ENCODE measurements around the gene UPK2. TPM values are rescaled to one million over a fixed set of nuclear protein-coding genes. Genes with fewer than 3 reads are reported as not detected.

Gene UPK2
- total and polyA plus RNA-seq, 10 of the 15 experiments (the other 5 are each of a cell fraction or from before 2014, with no cell fraction given) = 0.07 to 1.0 (median 0.31) TPM; not detected in 7

- no peak overlapping the region for H3K4me3 ChIP-seq
- peak; percentile 17; the same call in 1 of the 2 replicates for TF ChIP-seq RUNX3 (IDR thresholded peaks at IDR 0.05; ENCODE audit: low read length)
- TF ChIP-seq HDAC2 (IDR thresholded peaks at IDR 0.05) = no peak
- TF ChIP-seq CREB1 (IDR thresholded peaks at IDR 0.05; ENCODE audit: low read depth) = no peak
- TF ChIP-seq BACH1 (IDR thresholded peaks at IDR 0.05; ENCODE audit: borderline replicate concordance) = 0 out of 2 replicates have a peak, but pooled peaks have one; percentile 5
- TF ChIP-seq, protein P1, sequence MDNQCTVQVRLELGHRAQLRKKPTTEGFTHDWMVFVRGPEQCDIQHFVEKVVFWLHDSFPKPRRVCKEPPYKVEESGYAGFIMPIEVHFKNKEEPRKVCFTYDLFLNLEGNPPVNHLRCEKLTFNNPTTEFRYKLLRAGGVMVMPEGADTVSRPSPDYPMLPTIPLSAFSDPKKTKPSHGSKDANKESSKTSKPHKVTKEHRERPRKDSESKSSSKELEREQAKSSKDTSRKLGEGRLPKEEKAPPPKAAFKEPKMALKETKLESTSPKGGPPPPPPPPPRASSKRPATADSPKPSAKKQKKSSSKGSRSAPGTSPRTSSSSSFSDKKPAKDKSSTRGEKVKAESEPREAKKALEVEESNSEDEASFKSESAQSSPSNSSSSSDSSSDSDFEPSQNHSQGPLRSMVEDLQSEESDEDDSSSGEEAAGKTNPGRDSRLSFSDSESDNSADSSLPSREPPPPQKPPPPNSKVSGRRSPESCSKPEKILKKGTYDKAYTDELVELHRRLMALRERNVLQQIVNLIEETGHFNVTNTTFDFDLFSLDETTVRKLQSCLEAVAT (IDR thresholded peaks at IDR 0.05) = peak; percentile 63
- TF ChIP-seq SMARCA5 (IDR thresholded peaks at IDR 0.05) = 0 out of 2 replicates have a peak, but pooled peaks have one; percentile 31
- TF ChIP-seq EED (IDR thresholded peaks at IDR 0.05; ENCODE audit: low read depth) = peak; percentile 12; the same call in 1 of the 2 replicates
- ChIA-PET CTCF (interaction anchor here (0.5 to 13.2 kb wide), 14 partner anchors 16 to 279 kb away, joined by 3 to 330 read pairs (median 4); partner anchors contain the start of gene BCL9L), RAD21 (ENCODE audit: unreplicated experiment) (interaction anchor here (0.5 to 9.9 kb wide), 10 partner anchors 14 to 134 kb away, joined by 3 to 169 read pairs (median 6); partner anchors contain the start of genes BCL9L and CXCR5), POLR2A (interaction anchor here (0.5 to 9.3 kb wide), 9 partner anchors 13 to 231 kb away, joined by 3 to 105 read pairs (median 5); partner anchors contain the start of genes BCL9L, DDX6 and HYOU1), SMC1A (ENCODE audit: uncharacterized antibody, unreplicated experiment) (interaction anchor here (0.9 to 10.3 kb wide), 8 partner anchors 16 to 123 kb away, joined by 3 to 185 read pairs (median 4); partner anchors contain the start of genes BCL9L and CXCR5)
- H3K36me3 ChIP-seq (ENCODE audit: control insufficient read depth in 2 of 2, insufficient read depth in 2 of 2, low read length in 1 of 2) = peaks cover 0 to 4% of the 10 kb centered on the region in 2 experiments; a peak in 1 of 4 replicates
- ATAC-seq = peak; percentile 18
- peaks cover 2% of the 10 kb centered on the region; the same call in 1 of the 2 replicates for H3K79me2 ChIP-seq (ENCODE audit: control insufficient read depth, insufficient read depth, low read length)
- H3K27me3 ChIP-seq (replicated peaks in 1 of 2; ENCODE audit: control insufficient read depth in 2 of 2, insufficient read depth in 2 of 2, low read length in 1 of 2) = no peaks in the 10 kb centered on the region
- in situ Hi-C loops (cut with MboI) = no loop called here
- H3K9me3 ChIP-seq (replicated peaks; ENCODE audit: control insufficient read depth, insufficient read depth, low read length) = no peaks in the 10 kb centered on the region
- no TSS peak for BruUV-seq (replicated peaks)
- H3K27ac ChIP-seq (ENCODE audit: control insufficient read depth, insufficient read depth) = peak overlapping the region; percentile 69
- 45% methylated on average over 23 of the region's 23 CpGs for WGBS (ENCODE audit: insufficient coverage, insufficient replicate concordance, low lambda C conversion rate, missing lambda C conversion rate)
- H3K4me1 ChIP-seq (ENCODE audit: control insufficient read depth, insufficient read depth, low read length) = peaks cover 51% of the 10 kb centered on the region
- H2AFZ ChIP-seq (ENCODE audit: control insufficient read depth, low read depth, low read length) = no peak overlapping the region; the same call in 1 of the 2 replicates
- H4K20me1 ChIP-seq (ENCODE audit: control insufficient read depth, insufficient read depth) = no peaks in the 10 kb centered on the region
- no peak overlapping the region for H3K9ac ChIP-seq (ENCODE audit: control insufficient read depth, insufficient read depth, low read length)
- DNase-seq (ENCODE audit: low read depth, low spot score) = no peak
- intact Hi-C loops (cut with micrococcal nuclease; ENCODE audit: unreplicated experiment) = no loop called here
- H3K4me2 ChIP-seq (ENCODE audit: control insufficient read depth, insufficient read depth) = peak overlapping the region; percentile 36
- peak; percentile 44 for FAIRE-seq
Observed at GRCh38 chr11:118911880-118912741, 44.0 kb upstream of the UPK2 start.
